PC-3 (cell line): ENCODE measurements around the gene SIGLEC15. TPM values are rescaled to one million over a fixed set of nuclear protein-coding genes. Genes with fewer than 3 reads are reported as not detected.

Experiments used
- ATAC-seq: fragments of 200-7000 bp; cut with Tn5 transposase; 2 replicates; pipeline ENCODE4 v1.9.1; 2020; ENCODE audit warnings: mild to moderate bottlenecking, moderate library complexity
- BruUV-seq: library from RNA; stranded (reverse); fragments of 400-500 nt; replicated peaks from 2 replicates; lab custom pipeline; 2021; lab: Mats Ljungman, UMichigan
- CTCF ChIA-PET: fragments of 300-600 bp; sonication (Branson Sonifier 250); formaldehyde crosslinking; loops from one replicate; lab custom pipeline; 2022; ENCODE audit warnings: antibody characterized with exemption; lab: Charles Lee
- POLR2A ChIA-PET: fragments of 300-600 bp; sonication (Branson Sonifier 250); formaldehyde crosslinking; loops from one replicate; lab custom pipeline; 2022; ENCODE audit warnings: antibody characterized with exemption; ENCODE audit not compliant: unreplicated experiment; lab: Charles Lee
- DNase-seq: peaks from one replicate; pipeline ENCODE4 v3.0.0-alpha.2; 2015
- H2AFZ ChIP-seq: fragments of 300-600 bp; sonication (generic); 2 replicates; pipeline ENCODE4 v1.6.0; 2016; ENCODE audit warnings: antibody characterized with exemption, low read length
- H3F3A ChIP-seq: fragments of 300-600 bp; sonication (generic); one replicate; pipeline ENCODE4 v1.6.0; 2017; ENCODE audit warnings: antibody characterized with exemption, low read length, control low read depth, mild to moderate bottlenecking; ENCODE audit not compliant: unreplicated experiment
- H3K27ac ChIP-seq: fragments of 300-600 bp; sonication (generic); 2 replicates; pipeline ENCODE4 v1.5.1; 2016; ENCODE audit warnings: mild to moderate bottlenecking, low read length
- H3K27me3 ChIP-seq: fragments of 300-600 bp; sonication (generic); 2 replicates; pipeline ENCODE4 v1.6.1; 2016; ENCODE audit warnings: low read length, mixed read lengths
- H3K36me3 ChIP-seq: fragments of 300-600 bp; sonication (generic); 2 replicates; pipeline ENCODE4 v1.6.1; 2016; ENCODE audit warnings: low read depth, mixed run types, low read length, mixed read lengths
- H3K4me1 ChIP-seq: fragments of 300-600 bp; sonication (generic); 2 replicates; pipeline ENCODE4 v1.5.1; 2016; ENCODE audit warnings: low read length; ENCODE audit not compliant: insufficient read depth
- H3K4me2 ChIP-seq: fragments of 300-600 bp; sonication (generic); 2 replicates; pipeline ENCODE4 v1.6.0; 2016; ENCODE audit warnings: low read length
- H3K4me3 ChIP-seq: fragments of 300-600 bp; sonication (generic); 2 replicates; pipeline ENCODE4 v1.5.1; 2016; ENCODE audit warnings: mild to moderate bottlenecking, low read length, mixed read lengths
- H3K79me2 ChIP-seq: fragments of 300-600 bp; sonication (generic); 2 replicates; pipeline ENCODE4 v1.6.1; 2017; ENCODE audit warnings: low read length, mixed read lengths
- H3K9ac ChIP-seq: fragments of 300-600 bp; sonication (generic); 2 replicates; pipeline ENCODE4 v1.6.0; 2016; ENCODE audit warnings: mild to moderate bottlenecking, low read length
- H3K9me2 ChIP-seq: fragments of 300-600 bp; sonication (generic); replicated peaks from 2 replicates; pipeline ENCODE4 v1.6.1; 2016; ENCODE audit warnings: mixed run types, low read length, mixed read lengths
- H3K9me3 ChIP-seq: fragments of 300-600 bp; sonication (generic); 2 replicates; pipeline ENCODE4 v1.6.1; 2016; ENCODE audit warnings: low read length, mixed read lengths
- H4K20me1 ChIP-seq: fragments of 300-600 bp; sonication (generic); 2 replicates; pipeline ENCODE4 v1.6.1; 2016; ENCODE audit warnings: low read length, mixed read lengths
- EZH2 ChIP-seq: fragments of 300-600 bp; sonication (generic); IDR thresholded peaks from one replicate; pipeline ENCODE4 v1.6.1; 2017; ENCODE audit warnings: antibody characterized with exemption, mild to moderate bottlenecking, low read length; ENCODE audit not compliant: unreplicated experiment
- EZH2phosphoT487 ChIP-seq: fragments of 300-600 bp; sonication (generic); IDR thresholded peaks from 2 replicates; pipeline ENCODE4 v1.6.1; 2018; ENCODE audit warnings: mild to moderate bottlenecking, antibody characterized with exemption, low read length, borderline replicate concordance
- intact Hi-C: fragments of 100-400 bp; cut with micrococcal nuclease; formaldehyde crosslinking; loops from 2 replicates; pipeline ENCODE4 v1.9.0; 2023
- total RNA-seq: library from RNA; depleted of rRNA; stranded (reverse); fragments of >200 nt; gene quantifications from 2 replicates; pipeline ENCODE4 v1.2.3, GENCODE V29; 2014
- TF ChIP-seq, protein P1 (sequence below): fragments of 300-600 bp; sonication (generic); conservative IDR thresholded peaks from 2 replicates; pipeline ENCODE4 v1.5.1; 2017; ENCODE audit warnings: antibody characterized with exemption, low read depth, mild to moderate bottlenecking, low read length

Gene SIGLEC15
- total RNA-seq, 1 experiment from 2014 or later: 2.0 TPM

GRCh38 chr18:45841060-45841764 is 15.7 kb downstream of the SIGLEC15 start:
- H3K27me3 ChIP-seq: no peaks in the 10 kb centered on the region
- intact Hi-C loops: no loop called here
- H4K20me1 ChIP-seq: no peaks in the 10 kb centered on the region
- ATAC-seq (no peak), DNase-seq (no peak)
- H3K9me2 ChIP-seq: no peaks in the 10 kb centered on the region
- H3K36me3 ChIP-seq: no peaks in the 10 kb centered on the region
- H3K9ac ChIP-seq: no peak overlapping the region
- ChIA-PET CTCF (no interaction called here), POLR2A (no interaction called here)
- peaks cover 3% of the 10 kb centered on the region; the same call in 1 of the 2 replicates for H3K4me1 ChIP-seq
- H3K27ac ChIP-seq: no peak overlapping the region
- H3K4me3 ChIP-seq: no peak overlapping the region
- H2AFZ ChIP-seq: no peak overlapping the region
- H3K4me2 ChIP-seq: no peak overlapping the region
- H3K9me3 ChIP-seq: no peaks in the 10 kb centered on the region
- BruUV-seq: no TSS peak
- H3K79me2 ChIP-seq: no peaks in the 10 kb centered on the region
- H3F3A ChIP-seq: no peaks in the 10 kb centered on the region
- no peak for TF ChIP-seq EZH2phosphoT487
- TF ChIP-seq, protein P1, sequence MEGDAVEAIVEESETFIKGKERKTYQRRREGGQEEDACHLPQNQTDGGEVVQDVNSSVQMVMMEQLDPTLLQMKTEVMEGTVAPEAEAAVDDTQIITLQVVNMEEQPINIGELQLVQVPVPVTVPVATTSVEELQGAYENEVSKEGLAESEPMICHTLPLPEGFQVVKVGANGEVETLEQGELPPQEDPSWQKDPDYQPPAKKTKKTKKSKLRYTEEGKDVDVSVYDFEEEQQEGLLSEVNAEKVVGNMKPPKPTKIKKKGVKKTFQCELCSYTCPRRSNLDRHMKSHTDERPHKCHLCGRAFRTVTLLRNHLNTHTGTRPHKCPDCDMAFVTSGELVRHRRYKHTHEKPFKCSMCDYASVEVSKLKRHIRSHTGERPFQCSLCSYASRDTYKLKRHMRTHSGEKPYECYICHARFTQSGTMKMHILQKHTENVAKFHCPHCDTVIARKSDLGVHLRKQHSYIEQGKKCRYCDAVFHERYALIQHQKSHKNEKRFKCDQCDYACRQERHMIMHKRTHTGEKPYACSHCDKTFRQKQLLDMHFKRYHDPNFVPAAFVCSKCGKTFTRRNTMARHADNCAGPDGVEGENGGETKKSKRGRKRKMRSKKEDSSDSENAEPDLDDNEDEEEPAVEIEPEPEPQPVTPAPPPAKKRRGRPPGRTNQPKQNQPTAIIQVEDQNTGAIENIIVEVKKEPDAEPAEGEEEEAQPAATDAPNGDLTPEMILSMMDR: no peak

DNA sequence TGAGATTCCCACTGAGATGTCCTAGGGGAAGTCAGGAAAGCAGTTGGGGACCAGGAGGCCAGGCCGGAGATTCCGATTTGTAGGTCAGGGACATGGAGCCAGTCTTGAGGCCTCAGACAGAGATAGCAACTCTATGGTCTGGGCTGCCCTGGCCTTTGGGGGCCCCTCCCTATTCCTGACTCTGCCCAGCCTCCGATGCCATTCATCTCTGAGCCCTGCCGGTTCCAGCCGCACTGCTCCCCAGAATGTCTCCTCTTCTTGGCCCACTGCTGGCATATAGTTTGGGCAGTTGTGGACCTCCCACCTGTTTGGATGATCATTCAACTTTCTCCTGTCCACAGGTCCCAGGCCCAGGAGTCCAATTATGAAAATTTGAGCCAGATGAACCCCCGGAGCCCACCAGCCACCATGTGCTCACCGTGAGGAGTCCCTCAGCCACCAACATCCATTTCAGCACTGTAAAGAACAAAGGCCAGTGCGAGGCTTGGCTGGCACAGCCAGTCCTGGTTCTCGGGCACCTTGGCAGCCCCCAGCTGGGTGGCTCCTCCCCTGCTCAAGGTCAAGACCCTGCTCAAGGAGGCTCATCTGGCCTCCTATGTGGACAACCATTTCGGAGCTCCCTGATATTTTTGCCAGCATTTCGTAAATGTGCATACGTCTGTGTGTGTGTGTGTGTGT is 16.4 kb downstream of the SIGLEC15 start:
- Histone ChIP-seq H3F3A (no peaks in the 10 kb centered on the region), H3K4me1 (peaks cover 3% of the 10 kb centered on the region; the same call in 1 of the 2 replicates), H3K36me3 (no peaks in the 10 kb centered on the region), H2AFZ (no peak overlapping the region), H3K4me2 (no peak overlapping the region), H3K9me3 (no peaks in the 10 kb centered on the region), H4K20me1 (no peaks in the 10 kb centered on the region), H3K9ac (no peak overlapping the region), H3K27ac (no peak overlapping the region), H3K79me2 (no peaks in the 10 kb centered on the region), H3K9me2 (no peaks in the 10 kb centered on the region), H3K27me3 (no peaks in the 10 kb centered on the region), H3K4me3 (no peak overlapping the region)
- DNase-seq: no peak
- ATAC-seq: no peak
- intact Hi-C loops: no loop called here
- TF ChIP-seq EZH2phosphoT487: no peak
- no peak for TF ChIP-seq EZH2
- TF ChIP-seq, protein P1: no peak
- ChIA-PET POLR2A (no interaction called here), CTCF (no interaction called here)
- BruUV-seq: no TSS peak

- POLR2A ChIA-PET: no interaction called here
- no peaks in the 10 kb centered on the region for H3K36me3 ChIP-seq
- no peak for TF ChIP-seq EZH2
- TF ChIP-seq EZH2phosphoT487: no peak
- TF ChIP-seq, protein P1: no peak
These were observed 17.5 kb downstream of the SIGLEC15 start for GRCh38 chr18:45843019-45843418.

More at GRCh38 chr18:45843019-45843418, 17.5 kb downstream of the SIGLEC15 start:
- Histone ChIP-seq H3K27ac (no peak overlapping the region), H3K4me2 (no peak overlapping the region), H4K20me1 (no peaks in the 10 kb centered on the region), H3K9me3 (no peaks in the 10 kb centered on the region), H3F3A (no peaks in the 10 kb centered on the region), H3K27me3 (no peaks in the 10 kb centered on the region), H3K4me1 (peaks cover 3% of the 10 kb centered on the region; the same call in 1 of the 2 replicates), H3K9me2 (no peaks in the 10 kb centered on the region), H3K9ac (no peak overlapping the region), H3K79me2 (no peaks in the 10 kb centered on the region), H2AFZ (no peak overlapping the region), H3K4me3 (no peak overlapping the region)
- ATAC-seq (no peak), DNase-seq (no peak)
- CTCF ChIA-PET: no interaction called here
- no TSS peak for BruUV-seq
- intact Hi-C loops: no loop called here
